HUES48 (cell line): Measurements from ENCODE around the gene SH3PXD2B.
"Not testable (repeated sequence)": the region's sequence is repeated elsewhere in the genome, so short reads cannot be mapped to it uniquely, and the experiment has no call there.

Experiments used
- H3K27ac ChIP-seq: one replicate; pipeline ENCODE4 v1.7.0; 2013; ENCODE audit warnings: low read depth, low read length, inconsistent platforms
- H3K27me3 ChIP-seq: 2 replicates; pipeline ENCODE4 v1.6.1; 2013; ENCODE audit warnings: mild to moderate bottlenecking, low read length; ENCODE audit not compliant: control insufficient read depth, insufficient read depth
- H3K36me3 ChIP-seq: 2 replicates; pipeline ENCODE4 v1.6.1; 2013; ENCODE audit warnings: low read length; ENCODE audit not compliant: control insufficient read depth, insufficient read depth
- H3K4me1 ChIP-seq: 2 replicates; pipeline ENCODE4 v1.6.1; 2013; ENCODE audit warnings: mild to moderate bottlenecking, low read length; ENCODE audit not compliant: control insufficient read depth, insufficient read depth
- H3K4me3 ChIP-seq: 2 replicates; pipeline ENCODE4 v1.5.1; 2013; ENCODE audit warnings: mild to moderate bottlenecking, low read depth, low read length
- H3K9ac ChIP-seq: 2 replicates; pipeline ENCODE4 v1.6.1; 2013; ENCODE audit warnings: mild to moderate bottlenecking, low read depth, low read length, moderate library complexity
- H3K9me3 ChIP-seq: 2 replicates; pipeline ENCODE4 v1.6.1; 2013; ENCODE audit warnings: low read length; ENCODE audit not compliant: control insufficient read depth, insufficient read depth

Gene SH3PXD2B

DNA sequence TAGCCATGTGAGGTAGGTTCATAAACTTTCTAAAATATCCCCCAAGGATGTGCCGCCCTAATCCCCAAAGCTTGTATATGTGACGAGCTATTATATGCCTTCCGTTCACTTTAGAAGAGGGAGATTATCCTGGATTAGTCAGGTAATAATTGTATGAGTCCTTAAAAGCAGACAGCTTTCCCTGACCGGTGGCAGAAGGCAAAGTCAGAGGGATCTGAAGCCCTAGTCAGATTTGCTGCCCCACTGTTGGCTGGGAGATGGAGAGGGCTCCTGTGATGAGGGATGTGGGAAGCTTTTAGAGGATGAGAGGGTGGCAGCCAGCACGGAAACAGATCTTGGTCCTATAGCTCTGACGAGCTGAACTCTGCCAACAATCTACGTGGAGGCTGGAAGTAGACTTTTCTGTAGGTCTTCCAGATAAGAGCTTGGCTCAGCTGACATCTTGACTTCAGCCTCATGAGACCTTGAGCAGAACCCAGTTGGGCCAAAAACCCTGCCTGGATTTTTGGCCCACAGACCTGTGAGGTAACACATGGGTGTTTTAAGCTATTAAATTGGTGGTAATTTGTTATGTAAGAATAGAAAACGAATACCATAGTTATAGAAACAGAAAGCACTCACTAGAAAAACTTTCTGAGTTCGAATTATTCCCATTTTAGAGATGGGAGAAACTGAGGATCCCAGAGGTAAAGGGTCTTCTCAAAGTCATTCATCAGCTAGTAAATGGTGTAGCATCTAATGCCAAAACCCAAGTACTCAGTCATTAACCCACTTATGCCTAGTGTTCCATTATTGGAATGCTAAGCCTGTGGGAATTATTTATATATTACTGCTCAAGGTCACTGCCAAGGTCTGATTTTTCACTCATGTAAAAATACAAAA, 48.9 kb downstream of the SH3PXD2B start:
- Histone ChIP-seq H3K36me3 (peaks cover 36% of the 10 kb centered on the region), H3K4me3 (no peak overlapping the region), H3K9ac (no peak overlapping the region), H3K27ac (no peak overlapping the region), H3K27me3 (no peaks in the 10 kb centered on the region), H3K4me1 (peaks cover 23% of the 10 kb centered on the region), H3K9me3 (no peaks in the 10 kb centered on the region)

DNA sequence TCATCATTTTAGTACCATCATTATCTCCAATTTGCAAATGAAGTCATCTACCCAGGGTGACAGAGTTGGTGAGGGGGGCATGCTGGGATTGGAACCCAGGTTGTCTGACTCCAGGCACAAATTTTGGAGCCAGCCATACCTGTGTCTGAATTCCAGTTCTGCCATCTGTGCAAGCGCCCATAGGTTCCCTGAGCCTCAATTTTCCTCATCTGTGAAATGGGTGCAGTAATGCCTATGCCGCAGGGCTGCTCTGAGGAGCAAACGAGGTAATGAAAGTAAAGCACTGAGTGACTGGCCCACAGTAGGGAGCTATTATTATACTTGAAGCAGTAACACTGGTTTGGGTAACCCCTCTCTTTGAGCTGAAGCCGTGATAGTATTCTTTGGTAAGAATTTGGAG, 49.6 kb downstream of the SH3PXD2B start:
- Histone ChIP-seq H3K4me3 (no peak overlapping the region), H3K27ac (no peak overlapping the region), H3K36me3 (peaks cover 31% of the 10 kb centered on the region), H3K27me3 (no peaks in the 10 kb centered on the region), H3K9me3 (no peaks in the 10 kb centered on the region), H3K9ac (no peak overlapping the region), H3K4me1 (peaks cover 26% of the 10 kb centered on the region)

DNA sequence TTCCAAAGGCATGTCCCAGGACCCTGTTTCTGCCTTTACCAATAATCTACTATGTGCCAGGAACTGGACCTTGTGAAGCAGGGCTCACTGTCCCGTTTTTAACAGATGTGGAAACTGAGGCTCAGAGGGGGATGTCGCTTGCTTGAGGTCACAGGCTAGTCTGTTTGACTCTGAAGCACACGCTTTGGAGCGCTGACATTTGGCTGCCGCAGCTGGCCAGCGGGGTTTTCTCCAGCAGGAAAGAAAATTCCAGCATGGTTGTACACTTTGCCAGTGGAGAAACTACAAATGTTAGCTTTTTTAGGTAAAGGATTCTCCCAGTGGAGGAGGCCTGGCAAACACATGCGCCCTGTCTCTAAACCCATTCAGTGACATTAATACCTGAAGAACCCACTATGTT, 50.5 kb downstream of the SH3PXD2B start:
- H3K27me3 ChIP-seq, result no peaks in the 10 kb centered on the region
- peaks cover 29% of the 10 kb centered on the region for H3K4me1 ChIP-seq
- peak overlapping the region; percentile 79 for H3K27ac ChIP-seq
- H3K9me3 ChIP-seq, result no peaks in the 10 kb centered on the region
- peaks cover 31% of the 10 kb centered on the region for H3K36me3 ChIP-seq
- no peak overlapping the region for H3K9ac ChIP-seq
- no peak overlapping the region for H3K4me3 ChIP-seq

- H3K27me3 ChIP-seq, result no peaks in the 10 kb centered on the region
- peak overlapping the region; percentile 23 for H3K9ac ChIP-seq
- H3K9me3 ChIP-seq, result no peaks in the 10 kb centered on the region
- H3K36me3 ChIP-seq, result peaks cover 31% of the 10 kb centered on the region
- H3K4me3 ChIP-seq, result no peak overlapping the region
- peak overlapping the region; percentile 79 for H3K27ac ChIP-seq
- peaks cover 29% of the 10 kb centered on the region for H3K4me1 ChIP-seq
Observed at GRCh38 chr5:172403189-172403796, 51.0 kb downstream of the SH3PXD2B start.

GRCh38 chr5:172402531-172403188, 51.7 kb downstream of the SH3PXD2B start:
- Histone ChIP-seq H3K4me3 (no peak overlapping the region), H3K9ac (peak overlapping the region; percentile 23), H3K27me3 (no peaks in the 10 kb centered on the region), H3K36me3 (peaks cover 31% of the 10 kb centered on the region), H3K27ac (peak overlapping the region; percentile 79), H3K9me3 (peaks cover 2% of the 10 kb centered on the region; the same call in 1 of the 2 replicates), H3K4me1 (peaks cover 29% of the 10 kb centered on the region)

DNA sequence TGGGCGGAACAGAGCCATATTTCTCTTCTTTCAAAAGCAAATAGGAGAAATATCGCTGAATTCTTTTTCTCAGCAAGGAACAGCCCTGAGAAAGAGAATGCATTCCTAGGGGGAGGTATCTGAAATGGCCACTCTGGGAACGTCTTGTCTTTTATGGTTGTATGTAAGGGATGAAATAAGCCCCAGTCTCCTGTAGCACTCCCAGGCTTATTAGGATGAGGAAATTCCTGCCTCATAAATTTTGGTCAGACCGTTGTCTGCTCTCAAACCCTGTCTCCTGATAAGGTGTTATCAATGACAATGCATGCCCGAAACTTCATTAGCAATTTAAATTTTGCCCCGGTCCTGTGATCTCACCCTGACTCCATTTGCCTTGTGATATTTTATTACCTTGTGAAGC, 52.3 kb downstream of the SH3PXD2B start:
- H3K4me1 ChIP-seq, result peaks cover 29% of the 10 kb centered on the region
- H3K9ac ChIP-seq, H3K4me3 ChIP-seq, H3K27me3 ChIP-seq, H3K9me3 ChIP-seq: not testable (repeated sequence)
- H3K36me3 ChIP-seq, result peaks cover 29% of the 10 kb centered on the region
- H3K27ac ChIP-seq, result peak overlapping the region; percentile 79

- Histone ChIP-seq H3K9me3 (peaks cover 4% of the 10 kb centered on the region; the same call in 1 of the 2 replicates), H3K36me3 (peaks cover 18% of the 10 kb centered on the region), H3K9ac (no peak overlapping the region), H3K27me3 (no peaks in the 10 kb centered on the region), H3K27ac (no peak overlapping the region), H3K4me1 (peaks cover 29% of the 10 kb centered on the region), H3K4me3 (no peak overlapping the region)
Observed at GRCh38 chr5:172399826-172400225, 54.5 kb downstream of the SH3PXD2B start.

- Histone ChIP-seq H3K36me3 (peaks cover 19% of the 10 kb centered on the region), H3K4me3 (no peak overlapping the region), H3K9ac (no peak overlapping the region), H3K4me1 (peaks cover 29% of the 10 kb centered on the region), H3K27me3 (no peaks in the 10 kb centered on the region), H3K9me3 (peaks cover 4% of the 10 kb centered on the region; the same call in 1 of the 2 replicates), H3K27ac (no peak overlapping the region)
Observed at GRCh38 chr5:172399336-172399735, 55.0 kb downstream of the SH3PXD2B start.

GRCh38 chr5:172398645-172399044, 55.7 kb downstream of the SH3PXD2B start:
- H3K9ac ChIP-seq, H3K9me3 ChIP-seq, H3K27me3 ChIP-seq, H3K4me3 ChIP-seq, H3K27ac ChIP-seq: not testable (repeated sequence)
- peaks cover 26% of the 10 kb centered on the region for H3K36me3 ChIP-seq
- peaks cover 26% of the 10 kb centered on the region for H3K4me1 ChIP-seq

DNA sequence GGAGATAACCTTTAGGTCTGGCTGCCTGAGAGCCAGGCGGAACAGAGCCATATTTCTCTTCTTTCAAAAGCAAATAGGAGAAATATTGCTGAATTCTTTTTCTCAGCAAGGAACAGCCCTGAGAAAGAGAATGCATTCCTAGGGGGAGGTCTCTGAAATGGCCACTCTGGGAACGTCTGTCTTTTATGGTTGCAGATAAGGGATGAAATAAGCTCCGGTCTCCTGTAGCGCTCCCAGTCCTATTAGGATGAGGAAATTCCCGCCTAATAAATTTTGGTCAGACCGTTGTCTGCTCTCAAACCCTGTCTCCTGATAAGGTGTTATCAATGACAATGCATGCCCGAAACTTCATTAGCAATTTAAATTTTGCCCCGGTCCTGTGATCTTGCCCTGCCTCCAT, 57.3 kb downstream of the SH3PXD2B start:
- not testable (repeated sequence) for H3K9me3 ChIP-seq, H3K27me3 ChIP-seq, H3K9ac ChIP-seq, H3K4me3 ChIP-seq, H3K27ac ChIP-seq
- peaks cover 33% of the 10 kb centered on the region for H3K36me3 ChIP-seq
- peaks cover 11% of the 10 kb centered on the region for H3K4me1 ChIP-seq

DNA sequence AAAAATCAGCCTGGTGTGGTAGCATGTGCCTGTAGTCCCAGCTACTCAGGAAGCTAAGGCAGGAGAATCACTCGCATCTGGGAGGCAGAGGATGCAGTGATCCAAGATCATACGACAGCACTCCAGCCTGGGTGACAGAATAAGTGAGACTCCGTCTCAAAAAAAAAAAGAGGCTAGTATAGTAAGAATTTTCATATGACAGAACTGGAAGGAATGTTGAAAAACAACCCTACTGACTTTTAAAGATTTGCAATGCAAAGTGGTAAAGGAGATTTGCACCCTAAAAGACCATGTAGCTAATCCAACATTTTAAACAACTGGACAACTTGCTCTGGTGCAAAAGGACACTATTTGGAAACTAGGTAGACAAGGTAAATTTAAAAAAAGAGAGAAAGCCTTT, 58.1 kb downstream of the SH3PXD2B start:
- Histone ChIP-seq H3K27ac (no peak overlapping the region), H3K36me3 (peaks cover 40% of the 10 kb centered on the region), H3K4me1 (peaks cover 6% of the 10 kb centered on the region), H3K4me3 (no peak overlapping the region), H3K27me3 (no peaks in the 10 kb centered on the region), H3K9me3 (peaks cover 4% of the 10 kb centered on the region; the same call in 1 of the 2 replicates), H3K9ac (no peak overlapping the region)
